Keratinocyte (primary cell): ENCODE results near the gene RET. TPM values are rescaled to one million over a fixed set of nuclear protein-coding genes. Genes with fewer than 3 reads are reported as not detected.
"Not testable (repeated sequence)": the region's sequence is repeated elsewhere in the genome, so short reads cannot be mapped to it uniquely, and the experiment has no call there.

Experiments used
- DNase-seq: peaks from one replicate; pipeline ENCODE4 v3.0.0-alpha.2; 2011; ENCODE audit warnings: low read depth, missing footprints, low spot score
- FAIRE-seq: peaks from 2 replicates; lab custom pipeline; 2011; peaks lifted over from hg19 to GRCh38; lab: Jason Lieb, UNC
- H2AFZ ChIP-seq: 2 replicates; pipeline ENCODE4 v1.6.0; 2012; ENCODE audit warnings: low read length, control low read depth, inconsistent platforms; ENCODE audit not compliant: control insufficient read depth
- H3K27ac ChIP-seq: 2 replicates; pipeline ENCODE4 v1.5.1; 2011; ENCODE audit warnings: low read length; ENCODE audit not compliant: control insufficient read depth, insufficient read depth
- H3K27me3 ChIP-seq: 3 replicates; pipeline ENCODE4 v1.6.0; 2011; ENCODE audit warnings: low read length; ENCODE audit not compliant: control insufficient read depth, insufficient read depth; ENCODE audit errors: extremely low read depth
- H3K36me3 ChIP-seq, 2 experiments: 2 replicates in 1 of 2; 3 replicates in 1 of 2; pipeline ENCODE4 v1.5.1; 2011; ENCODE audit warnings: low read length in 2 of 2, mild to moderate bottlenecking in 1 of 2; ENCODE audit not compliant: control insufficient read depth in 2 of 2, insufficient read depth in 2 of 2; ENCODE audit errors: extremely low read depth in 1 of 2
- H3K4me1 ChIP-seq: 3 replicates; pipeline ENCODE4 v1.5.1; 2011; ENCODE audit warnings: low read length; ENCODE audit not compliant: control insufficient read depth, insufficient read depth; ENCODE audit errors: extremely low read depth
- H3K4me2 ChIP-seq: 3 replicates; pipeline ENCODE4 v1.6.0; 2011; ENCODE audit warnings: low read depth, low read length; ENCODE audit not compliant: control insufficient read depth, insufficient read depth; ENCODE audit errors: extremely low read depth
- H3K4me3 ChIP-seq, 3 experiments: fragments of 200-600 bp in 1 of 3; sonication (generic) in 1 of 3; 2 replicates in 2 of 3; 3 replicates in 1 of 3; pipeline ENCODE4 v1.5.1; 2011 to 2016; ENCODE audit warnings: low read length in 3 of 3, mild to moderate bottlenecking in 3 of 3, control low read depth in 2 of 3, inconsistent platforms in 1 of 3, low read depth in 1 of 3, mixed read lengths in 1 of 3, mixed run types in 1 of 3, moderate library complexity in 1 of 3; ENCODE audit not compliant: control insufficient read depth in 2 of 3, insufficient read depth in 2 of 3; ENCODE audit errors: extremely low read depth in 1 of 3
- H3K79me2 ChIP-seq: 2 replicates; pipeline ENCODE4 v1.6.0; 2012; ENCODE audit warnings: low read length; ENCODE audit not compliant: control insufficient read depth, insufficient read depth
- H3K9ac ChIP-seq: 3 replicates; pipeline ENCODE4 v1.6.0; 2011; ENCODE audit warnings: low read length; ENCODE audit not compliant: control insufficient read depth, insufficient read depth; ENCODE audit errors: extremely low read depth
- H3K9me1 ChIP-seq: 3 replicates; pipeline ENCODE4 v1.6.0; 2011; ENCODE audit warnings: low read length; ENCODE audit not compliant: control insufficient read depth, insufficient read depth; ENCODE audit errors: extremely low read depth
- H3K9me3 ChIP-seq: 2 replicates; pipeline ENCODE4 v1.5.1; 2012; ENCODE audit warnings: low read depth, low read length; ENCODE audit not compliant: control insufficient read depth
- H4K20me1 ChIP-seq: 3 replicates; pipeline ENCODE4 v1.6.0; 2011; ENCODE audit warnings: low read length; ENCODE audit not compliant: control insufficient read depth, insufficient read depth; ENCODE audit errors: extremely low read depth
- EZH2 ChIP-seq: IDR thresholded peaks from one replicate; pipeline ENCODE4 v1.6.1; 2012; ENCODE audit warnings: inconsistent platforms, mild to moderate bottlenecking, low read length, moderate library complexity
- dilution Hi-C: fragments of 300-500 bp; cut with MboI; formaldehyde crosslinking; loops from one replicate; pipeline ENCODE4 v1.7.0; 2020; ENCODE audit warnings: low sequenced_read_pairs; ENCODE audit not compliant: extremely low pct_ligation_motif_present
- polyA plus RNA-seq, 5 experiments: library from polyadenylated mRNA; depleted of rRNA in 3 of 5; stranded (reverse) in 3 of 5; stranded (forward) in 1 of 5; unstranded in 1 of 5; fragments of >200 nt; gene quantifications; 1 replicate in 1 of 5; 2 replicates in 3 of 5; 3 replicates in 1 of 5; pipeline versions ENCODE4 v1.2.1 to v1.2.3, GENCODE V29; 2011 to 2012; ENCODE audit warnings: missing spikeins in 2 of 5, low read depth in 1 of 5, low replicate concordance in 1 of 5
- TF ChIP-seq, protein P1 (sequence below), 3 experiments: IDR thresholded peaks in 1 of 3; conservative IDR thresholded peaks in 1 of 3; optimal IDR thresholded peaks in 1 of 3; 2 replicates in 2 of 3; 3 replicates in 1 of 3; pipeline versions ENCODE3 to v1.5.1; 2011; ENCODE audit warnings: low read length in 3 of 3, mild to moderate bottlenecking in 3 of 3, moderate library complexity in 2 of 3, control low read depth in 1 of 3, inconsistent platforms in 1 of 3; ENCODE audit not compliant: insufficient read depth in 2 of 3; ENCODE audit errors: extremely low read depth in 1 of 3

The RET gene
- polyA plus RNA-seq, 1 donor (not counting 4 experiments of a cell fraction or from before 2014, with no cell fraction given): 0.21 TPM

GRCh38 chr10:43093423-43094076 lies 16.7 kb downstream of the RET start:
- no peaks in the 10 kb centered on the region for H3K9me3 ChIP-seq
- no peaks in the 10 kb centered on the region for H3K27me3 ChIP-seq
- TF ChIP-seq EZH2: no peak
- TF ChIP-seq, protein P1, sequence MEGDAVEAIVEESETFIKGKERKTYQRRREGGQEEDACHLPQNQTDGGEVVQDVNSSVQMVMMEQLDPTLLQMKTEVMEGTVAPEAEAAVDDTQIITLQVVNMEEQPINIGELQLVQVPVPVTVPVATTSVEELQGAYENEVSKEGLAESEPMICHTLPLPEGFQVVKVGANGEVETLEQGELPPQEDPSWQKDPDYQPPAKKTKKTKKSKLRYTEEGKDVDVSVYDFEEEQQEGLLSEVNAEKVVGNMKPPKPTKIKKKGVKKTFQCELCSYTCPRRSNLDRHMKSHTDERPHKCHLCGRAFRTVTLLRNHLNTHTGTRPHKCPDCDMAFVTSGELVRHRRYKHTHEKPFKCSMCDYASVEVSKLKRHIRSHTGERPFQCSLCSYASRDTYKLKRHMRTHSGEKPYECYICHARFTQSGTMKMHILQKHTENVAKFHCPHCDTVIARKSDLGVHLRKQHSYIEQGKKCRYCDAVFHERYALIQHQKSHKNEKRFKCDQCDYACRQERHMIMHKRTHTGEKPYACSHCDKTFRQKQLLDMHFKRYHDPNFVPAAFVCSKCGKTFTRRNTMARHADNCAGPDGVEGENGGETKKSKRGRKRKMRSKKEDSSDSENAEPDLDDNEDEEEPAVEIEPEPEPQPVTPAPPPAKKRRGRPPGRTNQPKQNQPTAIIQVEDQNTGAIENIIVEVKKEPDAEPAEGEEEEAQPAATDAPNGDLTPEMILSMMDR (optimal IDR thresholded peaks at IDR 0.05 in 1 of 3, IDR thresholded peaks at IDR 0.05 in 1 of 3, conservative IDR thresholded peaks at IDR 0.05 in 1 of 3; ENCODE audit: extremely low read depth in 1 of 3, insufficient read depth in 2 of 3, low read length in 3 of 3): peak in 1 of 3 experiments; percentile 62
- no peak overlapping the region for H2AFZ ChIP-seq
- no peaks in the 10 kb centered on the region for H3K79me2 ChIP-seq
- DNase-seq (no peak), FAIRE-seq (no peak)
- no peaks in the 10 kb centered on the region for H3K4me1 ChIP-seq
- H4K20me1 ChIP-seq: no peaks in the 10 kb centered on the region
- H3K27ac ChIP-seq: no peak overlapping the region
- H3K36me3 ChIP-seq: no peaks in the 10 kb centered on the region
- H3K9ac ChIP-seq: no peak overlapping the region
- H3K4me2 ChIP-seq: no peak overlapping the region
- H3K4me3 ChIP-seq: no peak overlapping the region
- dilution Hi-C loops: no loop called here
- no peaks in the 10 kb centered on the region for H3K9me1 ChIP-seq

DNA sequence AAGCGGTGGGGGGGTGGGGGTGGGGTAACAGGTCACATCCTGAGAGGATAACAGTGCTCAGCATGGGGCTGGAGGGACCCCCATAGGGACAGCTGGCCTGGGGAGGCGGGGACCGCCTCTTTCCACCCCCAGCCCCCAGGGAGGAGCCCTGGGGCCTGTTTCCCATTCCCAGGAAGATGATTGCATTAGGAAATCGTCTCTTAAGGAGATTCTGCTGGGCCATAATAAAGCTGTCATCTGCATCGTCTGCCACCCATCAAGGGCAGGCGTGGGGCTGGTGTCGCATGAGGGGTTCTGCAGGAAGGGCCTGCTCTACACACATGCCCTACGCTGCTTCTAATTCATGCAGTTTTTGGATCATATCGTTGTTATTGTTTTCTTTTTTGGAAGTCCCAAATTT lies 17.2 kb downstream of the RET start:
- no peaks in the 10 kb centered on the region for H3K79me2 ChIP-seq
- no peaks in the 10 kb centered on the region for H3K9me1 ChIP-seq
- no peak overlapping the region for H2AFZ ChIP-seq
- no peak for FAIRE-seq
- DNase-seq: no peak
- H3K4me2 ChIP-seq: no peak overlapping the region
- dilution Hi-C loops: no loop called here
- no peaks in the 10 kb centered on the region for H3K36me3 ChIP-seq
- H3K9ac ChIP-seq: no peak overlapping the region
- no peak overlapping the region for H3K4me3 ChIP-seq
- H4K20me1 ChIP-seq: no peaks in the 10 kb centered on the region
- no peaks in the 10 kb centered on the region for H3K27me3 ChIP-seq
- H3K27ac ChIP-seq: no peak overlapping the region
- H3K9me3 ChIP-seq: no peaks in the 10 kb centered on the region
- no peaks in the 10 kb centered on the region for H3K4me1 ChIP-seq
- TF ChIP-seq, protein P1 (optimal IDR thresholded peaks at IDR 0.05 in 1 of 3, IDR thresholded peaks at IDR 0.05 in 1 of 3, conservative IDR thresholded peaks at IDR 0.05 in 1 of 3; ENCODE audit: extremely low read depth in 1 of 3, insufficient read depth in 2 of 3, low read length in 3 of 3): no peak
- TF ChIP-seq EZH2: no peak

- H3K27ac ChIP-seq, H3K36me3 ChIP-seq, H3K9ac ChIP-seq, H3K27me3 ChIP-seq, H3K9me3 ChIP-seq, DNase-seq, H4K20me1 ChIP-seq, H2AFZ ChIP-seq, H3K79me2 ChIP-seq, H3K9me1 ChIP-seq, FAIRE-seq, H3K4me3 ChIP-seq, H3K4me1 ChIP-seq, dilution Hi-C loops, H3K4me2 ChIP-seq: not testable (repeated sequence)
Measured at GRCh38 chr10:43099339-43099738, 22.5 kb downstream of the RET start.
